HG02852 (cell line): ENCODE measurements around the gene MANSC1.
"Not testable (repeated sequence)": the region's sequence is repeated elsewhere in the genome, so short reads cannot be mapped to it uniquely, and the experiment has no call there.

Experiments
- ATAC-seq: cut with Tn5 transposase; IDR thresholded peaks from one replicate; pipeline ENCODE4 v1.9.1; 2021; ENCODE audit warnings: mild to moderate bottlenecking, moderate library complexity; ENCODE audit not compliant: unreplicated experiment

MANSC1 gene

DNA sequence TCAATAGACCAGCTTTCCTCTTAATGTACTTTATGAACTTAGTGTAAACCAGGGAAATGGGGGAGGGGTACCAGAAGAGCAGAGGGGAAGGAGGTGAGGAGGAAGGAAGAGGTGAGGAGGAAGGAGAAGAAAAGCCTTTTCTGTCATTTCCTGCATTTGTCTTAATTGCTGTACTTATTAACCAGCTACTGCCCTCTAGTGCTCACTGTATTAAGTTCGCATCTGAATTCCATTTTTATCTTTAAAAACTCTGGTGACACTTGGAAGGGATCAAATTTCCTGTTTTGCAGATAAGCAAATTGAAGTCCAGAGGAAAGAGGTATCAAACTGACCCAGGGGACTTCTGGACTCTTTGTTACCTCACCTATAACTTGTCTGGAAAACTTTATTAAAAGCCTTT lies 22.2 kb downstream of the MANSC1 start:
- ATAC-seq: no peak

DNA sequence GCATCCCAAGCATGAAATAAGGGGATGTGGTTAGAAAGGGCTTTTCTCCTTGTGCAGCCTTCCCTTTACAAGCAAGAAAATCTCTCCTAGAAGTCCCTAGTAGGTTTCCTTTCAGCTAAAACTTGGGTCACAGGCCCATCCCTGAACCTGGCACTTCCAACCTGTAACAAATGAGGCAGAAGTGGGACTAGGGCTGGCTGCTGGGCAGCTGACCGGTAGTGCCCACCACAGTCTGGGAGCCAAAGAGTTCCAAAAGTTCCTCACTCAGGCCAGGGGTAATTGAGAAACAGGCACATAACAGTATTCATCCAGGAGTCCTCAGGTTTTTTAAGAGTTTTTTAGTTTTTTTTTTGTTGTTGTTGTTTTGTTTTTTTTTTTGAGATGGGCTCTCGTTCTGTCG lies 23.8 kb downstream of the MANSC1 start:
- no peak for ATAC-seq

DNA sequence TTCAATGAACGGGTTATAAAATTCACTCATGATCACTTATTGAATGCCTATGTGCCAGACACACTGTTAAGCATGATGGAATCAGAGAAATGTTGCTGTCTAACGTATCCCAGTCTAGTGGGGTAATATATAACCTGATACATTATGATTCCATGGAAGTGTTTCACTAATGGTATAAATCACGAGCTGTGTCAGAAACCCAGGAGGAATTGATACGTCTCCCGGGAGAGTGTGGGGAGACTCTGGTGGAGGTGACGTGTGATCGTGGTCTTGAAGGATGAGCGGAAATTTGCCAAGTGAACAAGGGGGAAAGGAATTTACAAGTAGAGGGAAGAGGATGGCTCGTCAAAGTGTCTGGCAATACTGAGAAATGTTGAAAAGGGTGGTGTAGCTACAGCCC lies 26.5 kb downstream of the MANSC1 start:
- no peak for ATAC-seq

DNA sequence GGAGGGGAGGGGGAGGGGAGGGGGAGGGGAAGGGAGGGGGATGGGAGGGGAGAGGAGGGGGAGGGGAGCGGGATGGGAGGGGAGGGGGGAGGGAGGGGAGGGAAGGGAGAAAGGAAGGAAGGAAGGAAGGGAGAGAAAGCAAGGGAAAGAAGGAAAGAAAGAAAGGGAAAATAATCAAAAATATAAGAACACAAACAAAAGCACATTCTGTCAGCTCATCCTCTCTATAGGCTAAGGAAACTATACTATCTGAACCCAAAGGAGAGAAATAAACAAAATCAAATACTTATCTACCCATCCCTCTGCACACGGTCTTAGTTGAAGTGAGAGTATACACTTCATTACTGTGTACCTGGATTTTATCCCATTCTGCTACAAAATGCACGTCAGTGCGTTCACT lies 26.9 kb downstream of the MANSC1 start:
- no peak for ATAC-seq

DNA sequence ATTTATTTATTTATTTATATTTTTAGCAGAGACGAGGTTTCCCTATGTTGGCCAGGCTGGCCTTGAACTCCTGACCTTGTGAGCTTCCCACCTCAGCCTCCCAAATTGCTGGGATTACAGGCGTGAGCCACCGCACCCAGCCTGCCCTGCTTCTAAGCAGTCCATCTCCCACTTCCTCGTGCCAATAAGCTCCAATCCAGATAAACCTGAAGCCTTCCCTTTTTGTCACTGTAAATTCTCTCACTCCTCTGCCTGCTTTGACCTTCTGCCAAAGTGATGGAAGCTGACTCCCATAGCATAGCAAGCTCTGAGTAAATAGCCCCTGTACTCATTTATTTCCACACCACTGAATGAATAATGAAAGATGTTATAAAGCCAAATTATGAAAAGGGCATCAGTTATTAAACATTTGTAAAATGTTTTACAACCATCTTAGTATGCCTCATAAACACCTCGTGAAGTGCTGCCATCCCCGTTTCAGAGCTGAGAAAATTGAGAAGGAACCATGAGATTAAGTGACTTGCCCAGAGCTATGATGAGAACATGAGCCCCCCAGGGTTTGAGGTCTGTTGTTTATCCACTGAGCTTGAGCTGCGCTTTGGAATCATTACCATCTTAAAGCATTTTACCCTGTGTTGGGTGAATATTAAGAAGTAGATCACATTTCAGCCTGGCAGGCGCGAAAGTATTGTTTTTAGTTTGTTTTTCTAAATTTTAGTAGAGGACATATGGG lies 30.4 kb downstream of the MANSC1 start:
- no peak for ATAC-seq

DNA sequence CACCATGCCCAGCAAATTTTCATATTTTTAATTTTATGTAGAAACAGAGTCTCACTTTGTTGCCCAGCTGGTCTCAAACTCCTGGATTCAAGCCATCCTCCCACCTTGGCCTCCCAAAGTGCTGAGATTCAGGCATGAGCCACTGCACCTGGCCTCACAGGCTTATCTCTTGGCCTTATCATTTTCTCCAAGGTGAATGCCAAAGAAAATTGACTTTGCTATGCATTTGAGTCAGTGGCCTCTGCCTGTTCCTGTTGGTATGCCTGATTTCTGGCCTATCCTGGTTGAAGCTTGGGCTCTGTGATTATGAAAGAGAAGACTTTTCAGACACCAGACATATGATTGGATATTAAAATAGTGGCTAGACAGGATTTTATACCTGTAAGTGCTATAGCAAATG lies 34.2 kb downstream of the MANSC1 start:
- ATAC-seq: no peak

DNA sequence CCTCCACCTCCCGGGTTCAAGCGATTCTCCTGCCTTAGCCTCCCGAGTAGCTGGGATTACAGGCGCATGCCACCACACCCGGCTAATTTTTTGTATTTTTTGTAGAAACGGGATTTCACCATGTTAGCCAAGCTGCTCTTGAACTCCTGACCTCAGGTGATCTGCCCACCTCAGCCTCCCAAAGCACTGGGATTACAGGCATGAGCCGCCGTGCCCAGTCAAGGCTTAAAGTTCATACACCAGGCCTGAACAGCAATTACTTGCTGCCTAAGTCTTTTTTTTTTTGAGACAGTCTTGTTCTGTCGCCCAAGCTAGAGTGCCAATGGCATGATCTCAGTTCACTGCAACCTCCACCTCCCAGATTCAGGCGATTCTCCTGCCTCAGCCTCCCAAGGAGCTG lies 39.3 kb downstream of the MANSC1 start:
- not testable (repeated sequence) for ATAC-seq

DNA sequence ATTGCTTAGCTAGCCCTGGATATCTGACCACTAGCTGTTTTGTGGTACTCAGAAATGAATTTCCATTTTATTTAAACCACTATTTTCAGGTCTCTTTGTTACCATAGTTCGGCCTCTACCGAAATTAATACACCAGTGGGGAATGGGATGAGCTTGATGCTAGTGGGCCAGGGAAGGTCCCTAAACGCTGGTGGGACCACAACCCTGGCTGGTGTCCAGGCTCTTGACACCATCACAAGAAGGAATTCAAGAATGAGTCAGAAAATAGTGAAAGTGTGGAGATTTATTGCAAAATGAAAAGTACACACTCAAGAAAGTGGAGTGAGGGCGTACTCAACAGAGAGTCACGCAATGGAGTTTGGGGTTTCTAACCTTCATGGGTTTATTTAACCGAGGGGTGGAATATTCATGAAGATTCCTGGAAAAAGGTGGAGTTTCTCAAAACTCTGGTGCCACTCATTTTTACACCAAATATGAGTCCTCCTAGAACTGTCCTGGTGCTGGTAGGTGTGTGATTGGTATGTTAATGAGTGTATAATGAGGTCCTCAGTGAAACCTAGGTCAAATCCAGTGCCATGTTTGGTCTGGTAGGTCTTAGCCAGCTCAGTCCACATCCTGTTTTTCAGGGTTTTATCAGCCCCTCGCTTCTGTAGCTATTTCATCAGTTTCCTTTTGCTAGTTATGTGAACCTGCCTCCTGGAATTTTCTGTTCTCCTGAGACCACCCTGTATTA lies 44.3 kb downstream of the MANSC1 start:
- no peak for ATAC-seq

DNA sequence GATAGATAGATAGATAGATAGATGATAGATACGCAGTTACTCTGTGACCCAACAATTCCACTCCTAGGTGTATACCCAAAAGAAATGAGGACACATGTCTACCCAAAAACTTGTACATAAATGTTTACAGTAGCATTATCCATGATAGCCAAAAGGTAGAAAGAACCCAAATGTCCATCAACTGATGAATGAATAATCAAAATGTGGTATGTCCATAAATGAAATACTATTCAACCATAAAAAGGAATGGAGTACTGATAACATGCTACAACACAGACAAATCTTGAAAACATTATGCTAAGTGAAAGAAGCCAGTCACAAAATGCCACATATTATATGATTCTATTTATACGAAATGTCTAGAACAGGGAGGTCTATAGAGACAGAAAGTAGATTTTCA lies 47.1 kb downstream of the MANSC1 start:
- ATAC-seq: no peak

DNA sequence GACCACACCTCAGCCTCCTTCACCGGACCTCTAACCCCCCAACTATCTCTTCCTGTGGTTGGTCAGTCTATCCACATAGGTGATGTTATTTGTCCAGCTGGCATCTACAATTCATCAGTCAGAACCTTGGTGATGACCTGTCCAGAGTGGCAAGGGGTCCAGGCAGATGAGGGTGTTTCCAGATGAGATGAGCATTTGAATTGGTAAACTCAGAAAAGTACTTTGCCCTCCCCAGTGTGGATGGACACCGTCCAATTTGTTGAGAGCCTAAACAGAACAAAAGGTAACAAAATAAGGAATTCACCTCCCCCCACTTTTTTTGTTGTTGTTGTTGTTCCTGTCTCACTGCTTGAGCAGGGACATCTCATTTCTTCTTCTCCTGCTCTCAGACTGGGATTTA lies 48.9 kb downstream of the MANSC1 start:
- no peak for ATAC-seq

DNA sequence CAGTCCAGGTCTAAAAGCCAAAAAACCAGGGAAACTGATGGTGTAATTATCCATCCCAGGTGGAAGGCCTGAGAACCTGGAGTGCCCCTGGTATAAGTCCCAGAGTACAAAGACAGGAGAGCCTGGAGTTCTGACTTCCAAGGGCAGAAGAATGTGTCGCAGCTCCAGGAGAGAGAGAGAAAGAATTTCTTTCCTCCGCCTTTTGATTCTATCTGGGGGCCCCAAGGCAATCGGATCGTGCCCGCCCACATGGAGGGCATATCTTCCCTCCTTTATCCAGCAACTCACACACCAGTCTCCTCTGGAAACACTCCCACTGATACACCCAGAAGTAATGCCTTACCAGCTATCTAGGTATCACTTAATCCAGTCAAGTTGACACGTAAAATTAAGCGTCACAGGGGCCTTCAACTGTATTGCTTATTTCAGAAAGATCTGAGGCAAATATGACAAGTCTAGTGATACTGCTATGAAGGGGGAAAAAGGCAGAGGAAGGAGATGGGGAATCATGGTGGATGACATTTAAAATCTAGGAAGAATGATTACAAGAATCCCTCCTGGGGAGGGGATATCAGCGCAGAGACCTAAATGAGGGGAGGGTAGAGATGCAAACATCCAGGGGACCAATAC lies 52.7 kb downstream of the MANSC1 start:
- ATAC-seq: no peak

DNA sequence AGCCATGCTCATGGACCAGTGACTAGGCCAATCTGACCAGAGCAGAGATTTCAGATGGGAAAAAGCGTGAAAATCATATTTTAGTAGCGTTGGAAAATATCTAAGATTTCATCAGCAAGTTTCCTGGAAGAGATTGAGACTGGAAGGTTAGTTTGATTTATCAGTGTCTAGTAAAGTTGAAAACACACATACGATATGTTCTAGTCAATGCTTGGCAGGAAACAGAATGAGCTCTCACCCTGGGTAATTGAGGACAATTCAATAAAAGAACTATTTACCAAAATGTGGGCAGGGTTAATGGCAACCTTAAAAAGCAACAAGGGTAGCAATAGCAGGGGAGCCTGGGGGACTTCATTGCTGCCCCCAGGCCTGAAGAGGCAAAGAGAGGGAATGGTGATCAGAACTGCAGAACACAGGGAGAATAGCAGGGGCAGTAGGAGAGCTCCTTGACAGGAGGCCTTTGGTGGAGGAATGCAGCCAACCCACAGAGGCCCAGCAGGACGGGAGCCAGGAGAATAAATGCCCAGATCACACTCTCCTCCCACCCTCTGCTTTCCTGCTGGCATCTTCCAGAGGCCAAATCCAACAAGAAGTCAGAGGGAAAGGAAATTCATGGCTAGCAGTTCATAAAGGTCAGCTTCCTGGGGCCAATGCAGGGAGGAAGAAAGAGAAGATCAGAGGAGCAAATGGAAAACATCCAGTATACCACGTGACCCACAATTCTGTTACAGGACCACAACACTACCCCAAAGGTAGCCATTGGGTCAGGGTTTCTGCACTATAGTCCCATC lies 55.6 kb downstream of the MANSC1 start:
- no peak for ATAC-seq

DNA sequence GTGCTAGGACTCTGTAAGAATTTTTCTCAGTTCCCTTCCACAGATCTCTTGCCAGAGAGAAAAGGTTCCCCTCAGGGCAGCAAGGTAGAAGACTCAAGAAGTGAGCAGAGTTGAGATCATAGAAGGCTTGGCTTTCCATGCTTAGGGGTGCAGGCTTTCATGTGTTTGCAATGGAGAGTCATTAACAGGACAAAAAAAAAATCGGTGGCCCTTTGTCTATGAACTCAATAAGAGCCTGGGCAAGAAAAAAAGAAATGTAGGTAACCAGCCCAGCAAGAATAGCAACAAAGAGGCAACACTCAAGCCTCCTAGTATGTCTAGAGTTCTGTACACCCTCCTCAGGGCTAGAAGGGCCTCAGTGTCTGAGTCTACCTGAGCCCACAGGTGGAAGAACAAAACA lies 59.8 kb downstream of the MANSC1 start:
- no peak for ATAC-seq

DNA sequence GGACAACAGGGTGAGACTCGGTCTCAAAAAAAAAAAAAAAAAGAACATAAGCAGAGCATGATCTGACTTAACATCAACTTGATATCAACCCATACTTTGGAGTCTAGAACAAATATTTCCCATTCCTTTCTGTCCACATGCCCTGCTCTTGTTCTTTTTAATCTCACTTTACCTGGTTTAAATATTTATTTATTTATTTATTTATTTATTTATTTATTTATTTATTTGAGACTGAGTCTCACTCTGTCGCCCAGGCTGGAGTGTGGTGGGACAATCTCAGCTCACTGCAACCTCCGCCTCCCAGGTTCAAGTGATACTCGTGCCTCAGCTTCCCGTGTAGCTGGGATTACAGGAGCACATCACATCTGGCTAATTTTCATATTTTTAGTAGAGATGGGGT lies 63.6 kb downstream of the MANSC1 start:
- ATAC-seq: no peak

DNA sequence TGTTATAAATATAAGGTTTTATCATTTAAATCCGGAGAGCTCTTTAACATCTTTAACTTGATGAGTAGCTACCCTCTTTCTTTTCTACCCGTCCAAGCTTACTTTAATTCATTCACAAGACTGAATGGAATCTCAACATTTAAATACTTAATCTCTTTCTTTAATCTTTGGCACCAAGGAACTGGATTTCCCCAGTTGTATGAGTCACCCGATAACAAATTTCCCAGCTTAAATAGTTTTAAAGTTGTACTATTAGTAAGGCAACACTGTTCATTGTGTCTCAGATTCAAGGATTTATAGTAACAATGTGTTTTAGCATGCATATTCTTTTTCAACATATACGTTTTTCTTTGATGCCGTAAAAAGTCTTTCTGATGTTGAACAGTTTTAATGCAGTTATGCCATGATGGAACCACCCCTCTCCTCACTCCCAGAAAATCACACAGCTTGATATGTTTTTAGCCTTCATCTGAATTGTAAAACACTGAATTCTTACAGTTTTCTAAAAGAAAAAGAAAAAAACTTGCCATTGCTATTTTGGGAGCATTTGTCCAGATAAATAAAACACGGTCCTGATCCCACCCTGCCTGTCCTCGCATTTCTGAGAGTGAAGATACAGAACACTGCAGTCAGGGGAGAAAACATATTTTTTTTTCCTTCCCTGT lies 67.1 kb downstream of the MANSC1 start:
- ATAC-seq: no peak

DNA sequence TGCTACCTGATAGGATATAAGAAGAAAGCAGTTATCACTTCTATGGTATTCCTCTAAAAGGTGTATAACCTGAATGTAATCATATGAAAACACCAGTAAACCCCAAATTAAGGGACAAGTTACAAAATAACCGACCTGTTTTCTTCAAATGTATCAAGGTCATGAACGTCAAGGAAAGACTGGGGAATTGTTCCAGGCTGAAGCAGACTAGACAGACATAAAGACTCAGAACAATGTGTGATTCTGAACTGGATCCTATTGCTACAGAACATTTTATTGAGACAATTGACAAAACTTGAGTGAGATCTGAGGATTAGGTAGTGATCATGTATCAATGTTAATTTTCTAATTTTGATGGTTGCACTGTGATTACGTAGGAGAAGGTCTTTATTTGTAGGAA lies 67.8 kb downstream of the MANSC1 start:
- ATAC-seq: no peak

DNA sequence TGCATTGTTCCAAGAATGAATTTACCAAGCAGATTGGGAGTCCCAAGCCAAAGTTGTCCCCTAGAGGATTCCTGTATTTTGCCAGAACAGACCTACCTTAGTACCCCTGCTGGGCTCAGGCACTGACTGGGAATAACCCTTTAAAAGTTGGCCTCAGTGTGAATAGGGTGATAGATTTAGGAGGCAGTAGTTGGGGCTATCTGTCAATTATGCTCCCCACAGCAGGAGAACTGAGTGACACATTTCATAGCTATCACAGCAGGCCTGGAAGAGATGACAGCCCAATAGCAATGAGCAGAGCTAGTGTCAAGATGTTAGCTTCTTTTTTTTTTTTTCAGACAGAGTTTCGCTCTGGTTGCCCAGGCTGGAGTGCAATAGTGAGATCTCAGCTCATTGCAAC lies 68.9 kb downstream of the MANSC1 start:
- ATAC-seq: no peak

DNA sequence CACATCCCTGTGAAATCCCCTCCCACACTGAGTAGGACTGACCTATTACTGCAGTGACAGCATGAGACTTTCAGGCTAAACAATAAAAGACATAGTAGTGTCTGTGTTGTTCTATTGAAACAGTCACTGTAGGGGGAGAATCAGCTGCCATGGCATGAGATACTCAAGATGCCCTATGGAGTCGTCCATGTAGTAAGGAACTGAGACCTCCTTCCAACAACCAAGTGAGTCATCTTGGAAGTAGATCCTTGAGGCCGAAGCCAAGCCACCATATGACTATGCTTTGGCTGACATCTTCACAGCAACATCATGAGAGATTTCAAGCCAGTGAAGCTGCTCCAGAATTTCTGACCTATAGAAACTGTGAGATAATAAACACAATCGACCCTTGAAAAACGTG lies 71.1 kb downstream of the MANSC1 start:
- ATAC-seq: no peak
